IMR-90 (cell line): ENCODE measurements around the gene RMND1.

Experiments
- BHLHE40 ChIP-seq: fragments of 150-350 bp; IDR thresholded peaks from 2 replicates; pipeline ENCODE4 v1.6.1; 2016; ENCODE audit warnings: mild to moderate bottlenecking, low read depth, low read length
- CTCF ChIP-seq: conservative IDR thresholded peaks from 2 replicates; pipeline ENCODE4 v1.5.1; 2012; ENCODE audit warnings: mild to moderate bottlenecking, low read depth, low read length, improper control_type of control experiment
- ELK1 ChIP-seq: fragments of 150-350 bp; IDR thresholded peaks from 2 replicates; pipeline ENCODE4 v1.6.1; 2016; ENCODE audit warnings: low read depth, mild to moderate bottlenecking, low read length, moderate library complexity, borderline replicate concordance
- FOS ChIP-seq: fragments of 150-350 bp; IDR thresholded peaks from 2 replicates; pipeline ENCODE4 v1.6.1; 2016; ENCODE audit warnings: low read depth, low read length
- MAFK ChIP-seq: IDR thresholded peaks from 2 replicates; pipeline ENCODE4 v1.6.1; 2012; ENCODE audit warnings: low read depth, low read length, improper control_type of control experiment
- MXI1 ChIP-seq: IDR thresholded peaks from 2 replicates; pipeline ENCODE4 v1.6.1; 2012; ENCODE audit warnings: low read depth, mild to moderate bottlenecking, low read length, moderate library complexity, borderline replicate concordance
- NFE2L2 ChIP-seq: fragments of 150-350 bp; IDR thresholded peaks from 2 replicates; pipeline ENCODE4 v1.6.1; 2016; ENCODE audit warnings: low read depth, mild to moderate bottlenecking, low read length
- POLR2A ChIP-seq: IDR thresholded peaks from 2 replicates; pipeline ENCODE4 v1.6.1; 2012; ENCODE audit warnings: mild to moderate bottlenecking, low read depth, low read length
- RAD21 ChIP-seq: IDR thresholded peaks from 2 replicates; pipeline ENCODE4 v1.6.1; 2012; ENCODE audit warnings: low read length, improper control_type of control experiment
- RCOR1 ChIP-seq: IDR thresholded peaks from 2 replicates; pipeline ENCODE4 v1.6.1; 2012; ENCODE audit warnings: mild to moderate bottlenecking, low read length, improper control_type of control experiment; ENCODE audit not compliant: insufficient replicate concordance
- RFX5 ChIP-seq: IDR thresholded peaks from 2 replicates; pipeline ENCODE4 v1.8.0; 2012; ENCODE audit warnings: low read depth, mild to moderate bottlenecking, low read length, moderate library complexity
- SMC3 ChIP-seq: fragments of 150-350 bp; IDR thresholded peaks from 2 replicates; pipeline ENCODE4 v1.6.1; 2016; ENCODE audit warnings: low read depth, mild to moderate bottlenecking, antibody characterized with exemption, low read length, moderate library complexity
- USF2 ChIP-seq: fragments of 150-350 bp; IDR thresholded peaks from 2 replicates; pipeline ENCODE4 v1.6.1; 2017; ENCODE audit warnings: mild to moderate bottlenecking, antibody characterized with exemption, low read length, low read depth

DNA sequence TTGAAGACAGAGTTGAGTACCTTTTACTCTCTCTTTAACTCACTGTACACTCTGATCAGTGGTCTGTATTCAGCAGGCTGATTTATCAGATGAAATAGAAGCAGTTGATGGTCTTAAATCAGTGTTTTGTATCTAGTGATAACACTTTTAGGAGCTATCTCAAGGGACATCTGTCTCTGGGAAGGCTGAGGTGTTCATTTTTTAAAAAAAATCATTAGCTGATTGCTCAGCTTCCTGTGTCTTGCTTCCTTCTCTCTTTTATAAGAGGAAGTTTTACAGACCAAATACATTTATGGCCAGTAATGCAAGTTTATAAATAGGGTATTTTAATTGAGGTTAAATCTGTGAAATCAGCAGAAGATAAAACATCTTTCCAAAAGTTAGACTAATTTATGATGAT, 29.9 kb upstream of the RMND1 start:
- TF ChIP-seq POLR2A (no peak), SMC3 (no peak), USF2 (no peak), CTCF (no peak), RCOR1 (no peak), ELK1 (no peak), RAD21 (no peak), NFE2L2 (no peak), RFX5 (no peak), MAFK (no peak), MXI1 (no peak), BHLHE40 (no peak), FOS (no peak)
